ENCODE data around the gene CEP78. TPM values are rescaled to one million over a fixed set of nuclear protein-coding genes. Genes with fewer than 3 reads are reported as not detected.

The CEP78 gene
- total RNA-seq, 1 donor: 24.1 TPM

- TF ChIP-seq CTCF (IDR thresholded peaks at IDR 0.05; ENCODE audit: insufficient read depth, low read length): no peak
- no peak overlapping the region for H3K4me3 ChIP-seq (ENCODE audit: low read depth, low read length)
- no peak for DNase-seq (ENCODE audit: low read depth)
These were observed 26.8 kb downstream of the CEP78 start for GRCh38 chr9:78262655-78263054.

GRCh38 chr9:78267889-78268288 lies 32.0 kb downstream of the CEP78 start:
- no peak for DNase-seq (ENCODE audit: low read depth)
- no peak overlapping the region for H3K4me3 ChIP-seq (ENCODE audit: low read depth, low read length)
- no peak for TF ChIP-seq CTCF (IDR thresholded peaks at IDR 0.05; ENCODE audit: insufficient read depth, low read length)

GRCh38 chr9:78269784-78270183 lies 33.9 kb downstream of the CEP78 start:
- H3K4me3 ChIP-seq (ENCODE audit: low read depth, low read length): no peak overlapping the region
- TF ChIP-seq CTCF (IDR thresholded peaks at IDR 0.05; ENCODE audit: insufficient read depth, low read length): no peak
- DNase-seq (ENCODE audit: low read depth): no peak

GRCh38 chr9:78272307-78272706 lies 36.4 kb downstream of the CEP78 start:
- no peak for DNase-seq (ENCODE audit: low read depth)
- no peak for TF ChIP-seq CTCF (IDR thresholded peaks at IDR 0.05; ENCODE audit: insufficient read depth, low read length)
- no peak overlapping the region for H3K4me3 ChIP-seq (ENCODE audit: low read depth, low read length)

- H3K4me3 ChIP-seq (ENCODE audit: low read depth, low read length): no peak overlapping the region
- TF ChIP-seq CTCF (IDR thresholded peaks at IDR 0.05; ENCODE audit: insufficient read depth, low read length): no peak
- no peak for DNase-seq (ENCODE audit: low read depth)
These were observed 37.9 kb downstream of the CEP78 start for GRCh38 chr9:78273761-78274160.

GRCh38 chr9:78278177-78278777 lies 42.4 kb downstream of the CEP78 start:
- TF ChIP-seq CTCF (IDR thresholded peaks at IDR 0.05; ENCODE audit: insufficient read depth, low read length): no peak
- H3K4me3 ChIP-seq (ENCODE audit: low read depth, low read length): no peak overlapping the region
- DNase-seq (ENCODE audit: low read depth): peak; percentile 84

GRCh38 chr9:78278801-78279200 lies 42.9 kb downstream of the CEP78 start:
- DNase-seq (ENCODE audit: low read depth): no peak
- no peak overlapping the region for H3K4me3 ChIP-seq (ENCODE audit: low read depth, low read length)
- no peak for TF ChIP-seq CTCF (IDR thresholded peaks at IDR 0.05; ENCODE audit: insufficient read depth, low read length)
